SK-N-SH treated with all-trans-retinoic acid at 6 μM for 48 hours (cell line): Measurements from ENCODE around the gene CNTN2.

ENCODE experiments used
- BACH2 ChIP-seq: fragments of 250-450 bp; sonication (Bioruptor Pico); IDR thresholded peaks from 2 replicates; pipeline ENCODE4 v1.9.0; 2021; ENCODE audit warnings: mild to moderate bottlenecking, borderline replicate concordance
- CREB5 ChIP-seq: fragments of 250-450 bp; sonication (Bioruptor Pico); IDR thresholded peaks from 2 replicates; pipeline ENCODE4 v1.5.1; 2020; ENCODE audit warnings: low read depth, mild to moderate bottlenecking, moderate library complexity
- CSRNP3 ChIP-seq: fragments of 250-450 bp; sonication (Bioruptor Pico); IDR thresholded peaks from 2 replicates; pipeline ENCODE4 v1.5.1; 2021; ENCODE audit warnings: mild to moderate bottlenecking, moderate library complexity
- ISL1 ChIP-seq: fragments of 250-450 bp; sonication (Bioruptor Pico); IDR thresholded peaks from 2 replicates; pipeline ENCODE4 v2.1.2; 2022; ENCODE audit warnings: mild to moderate bottlenecking, moderate library complexity
- PATZ1 ChIP-seq: fragments of 250-450 bp; sonication (Bioruptor Pico); IDR thresholded peaks from 2 replicates; pipeline ENCODE4 v1.8.0; 2020; ENCODE audit warnings: mild to moderate bottlenecking, moderate library complexity, borderline replicate concordance
- PPARA ChIP-seq: fragments of 250-450 bp; sonication (Bioruptor Pico); IDR thresholded peaks from 2 replicates; pipeline ENCODE4 v1.5.0; 2020; ENCODE audit warnings: mild to moderate bottlenecking, borderline replicate concordance
- RARB ChIP-seq: fragments of 250-450 bp; sonication (Bioruptor Pico); IDR thresholded peaks from 2 replicates; pipeline ENCODE4 v1.8.0; 2021; ENCODE audit warnings: mild to moderate bottlenecking, moderate library complexity
- TCF4 ChIP-seq: fragments of 250-450 bp; sonication (Bioruptor Pico); IDR thresholded peaks from 2 replicates; pipeline ENCODE4 v1.8.0; 2021; ENCODE audit warnings: mild to moderate bottlenecking, moderate library complexity, borderline replicate concordance
- TSHZ2 ChIP-seq: fragments of 250-450 bp; sonication (Bioruptor Pico); IDR thresholded peaks from 2 replicates; pipeline ENCODE4 v1.5.0; 2020; ENCODE audit warnings: mild to moderate bottlenecking, moderate library complexity
- ZC3H10 ChIP-seq: fragments of 250-450 bp; sonication (Bioruptor Pico); IDR thresholded peaks from 2 replicates; pipeline ENCODE4 v1.5.1; 2021; ENCODE audit warnings: mild to moderate bottlenecking, moderate library complexity
- ZFP3 ChIP-seq: fragments of 250-450 bp; sonication (Bioruptor Pico); IDR thresholded peaks from 2 replicates; pipeline ENCODE4 v1.5.0; 2020; ENCODE audit warnings: mild to moderate bottlenecking, moderate library complexity
- ZFP30 ChIP-seq: fragments of 450-650 bp; formaldehyde crosslinking; IDR thresholded peaks from 2 replicates; pipeline ENCODE4 v1.5.0; 2022; ENCODE audit warnings: mild to moderate bottlenecking, moderate library complexity
- ZNF70 ChIP-seq: fragments of 450-650 bp; formaldehyde crosslinking; IDR thresholded peaks from 2 replicates; pipeline ENCODE4 v1.5.0; 2020; ENCODE audit warnings: mild to moderate bottlenecking, moderate library complexity

GRCh38 chr1:205076245-205076761, 33.3 kb downstream of the CNTN2 start:
- TF ChIP-seq PATZ1 (CRISPR knock-in tag) (no peak), TSHZ2 (CRISPR knock-in tag) (no peak), PPARA (CRISPR knock-in tag) (no peak), ZFP3 (CRISPR knock-in tag) (no peak), ZC3H10 (no peak), BACH2 (no peak), TCF4 (no peak), CREB5 (CRISPR knock-in tag) (no peak), ZFP30 (no peak), CSRNP3 (CRISPR knock-in tag) (no peak), ZNF70 (CRISPR knock-in tag) (no peak), RARB (CRISPR knock-in tag) (no peak), ISL1 (CRISPR knock-in tag) (no peak)
